22Rv1 (cell line): Measurements from ENCODE around the gene POLA1.

Experiments
- CTCF ChIP-seq: fragments of 450-650 bp; IDR thresholded peaks from 2 replicates; pipeline ENCODE4 v1.5.1; 2017; ENCODE audit warnings: mild to moderate bottlenecking
- ZFX ChIP-seq: fragments of 450-650 bp; IDR thresholded peaks from 2 replicates; pipeline ENCODE4 v1.6.1; 2017; ENCODE audit warnings: antibody characterized with exemption, borderline replicate concordance

- TF ChIP-seq CTCF (no peak), ZFX (no peak)
Measured at GRCh38 chrX:24673424-24673823, 20.3 kb upstream of the POLA1 start.
